ENCODE results near the gene HOMER3.
"Not testable (repeated sequence)": the region's sequence is repeated elsewhere in the genome, so short reads cannot be mapped to it uniquely, and the experiment has no call there.

HOMER3 gene

GRCh38 chr19:18905513-18906236, 35.3 kb downstream of the HOMER3 start:
- TF ChIP-seq ZNF274 (IDR thresholded peaks at IDR 0.05; ENCODE audit: low read depth, low read length): no peak
- no peak overlapping the region for H3K4me3 ChIP-seq (ENCODE audit: low read length)

- no peak for TF ChIP-seq ZNF274 (IDR thresholded peaks at IDR 0.05; ENCODE audit: low read depth, low read length)
- H3K4me3 ChIP-seq (ENCODE audit: low read length): no peak overlapping the region
Measured at GRCh38 chr19:18905058-18905456, 36.0 kb downstream of the HOMER3 start.

DNA sequence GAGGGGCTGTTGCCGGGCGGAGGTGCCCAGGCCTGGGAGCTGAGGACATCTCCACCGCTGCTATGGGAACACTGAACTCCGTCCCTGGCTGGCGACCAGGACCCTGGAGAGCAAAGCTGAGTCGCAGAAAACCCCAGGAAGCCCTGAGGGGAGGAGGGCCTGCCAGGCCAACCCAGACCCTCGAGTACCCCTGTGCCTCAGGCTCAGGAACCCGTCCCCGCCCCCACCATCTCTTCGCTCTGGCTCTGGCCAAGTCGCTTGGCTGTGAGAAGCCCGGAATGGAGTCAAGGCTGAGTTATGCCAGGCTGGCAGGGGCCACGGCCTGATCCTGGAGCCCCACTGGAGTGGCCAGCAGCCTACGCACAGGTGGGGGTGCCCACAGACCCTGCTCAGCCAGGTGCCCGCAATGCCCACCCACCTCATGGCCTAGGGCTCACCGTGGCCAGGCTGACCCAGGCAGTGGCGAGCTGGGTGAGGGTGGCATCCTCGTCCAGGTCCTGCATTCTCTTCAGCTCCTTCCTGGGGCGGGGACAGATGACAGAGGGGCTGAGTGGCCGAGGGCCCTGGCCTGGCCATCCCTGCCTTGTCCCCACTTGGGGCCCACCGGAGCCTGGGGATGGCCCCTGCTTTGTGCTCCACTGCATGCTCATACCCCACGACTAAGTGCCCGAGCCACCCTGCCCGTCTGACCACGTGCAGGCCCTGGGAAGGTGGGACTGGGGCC, 36.5 kb downstream of the HOMER3 start:
- H3K4me3 ChIP-seq (ENCODE audit: low read length): no peak overlapping the region
- TF ChIP-seq ZNF274 (IDR thresholded peaks at IDR 0.05; ENCODE audit: low read depth, low read length): no peak

GRCh38 chr19:18903156-18904037, 37.6 kb downstream of the HOMER3 start:
- no peak overlapping the region for H3K4me3 ChIP-seq (ENCODE audit: low read length)
- no peak for TF ChIP-seq ZNF274 (IDR thresholded peaks at IDR 0.05; ENCODE audit: low read depth, low read length)

DNA sequence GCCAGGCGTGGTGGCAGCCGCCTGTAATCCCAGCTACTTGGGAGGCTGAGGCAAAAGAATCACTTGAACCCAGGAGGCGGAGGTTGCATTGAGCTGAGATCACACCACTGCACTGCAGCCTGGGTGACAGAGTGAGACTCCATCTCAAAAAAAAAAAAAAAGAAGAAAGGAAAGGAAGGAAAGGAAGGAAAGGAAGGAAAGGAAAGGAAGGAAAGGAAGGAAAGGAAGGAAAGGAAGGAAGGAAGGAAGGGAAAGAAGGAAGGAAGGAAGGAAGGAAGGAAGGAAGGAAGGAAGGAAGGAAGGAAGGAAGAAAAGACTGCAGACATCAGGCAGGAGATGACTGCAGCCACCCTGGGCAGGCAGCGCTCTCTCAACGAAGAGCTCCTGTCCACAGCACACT, 38.5 kb downstream of the HOMER3 start:
- not testable (repeated sequence) for H3K4me3 ChIP-seq (ENCODE audit: low read length)

GRCh38 chr19:18901491-18901890, 39.5 kb downstream of the HOMER3 start:
- no peak for TF ChIP-seq ZNF274 (IDR thresholded peaks at IDR 0.05; ENCODE audit: low read depth, low read length)
- no peak overlapping the region for H3K4me3 ChIP-seq (ENCODE audit: low read length)

GRCh38 chr19:18900700-18901481, 40.1 kb downstream of the HOMER3 start:
- no peak for TF ChIP-seq ZNF274 (IDR thresholded peaks at IDR 0.05; ENCODE audit: low read depth, low read length)
- no peak overlapping the region for H3K4me3 ChIP-seq (ENCODE audit: low read length)

GRCh38 chr19:18899624-18900560, 41.1 kb downstream of the HOMER3 start:
- no peak overlapping the region for H3K4me3 ChIP-seq (ENCODE audit: low read length)
- TF ChIP-seq ZNF274 (IDR thresholded peaks at IDR 0.05; ENCODE audit: low read depth, low read length): no peak

GRCh38 chr19:18898607-18899408, 42.2 kb downstream of the HOMER3 start:
- TF ChIP-seq ZNF274 (IDR thresholded peaks at IDR 0.05; ENCODE audit: low read depth, low read length): no peak
- H3K4me3 ChIP-seq (ENCODE audit: low read length): no peak overlapping the region

DNA sequence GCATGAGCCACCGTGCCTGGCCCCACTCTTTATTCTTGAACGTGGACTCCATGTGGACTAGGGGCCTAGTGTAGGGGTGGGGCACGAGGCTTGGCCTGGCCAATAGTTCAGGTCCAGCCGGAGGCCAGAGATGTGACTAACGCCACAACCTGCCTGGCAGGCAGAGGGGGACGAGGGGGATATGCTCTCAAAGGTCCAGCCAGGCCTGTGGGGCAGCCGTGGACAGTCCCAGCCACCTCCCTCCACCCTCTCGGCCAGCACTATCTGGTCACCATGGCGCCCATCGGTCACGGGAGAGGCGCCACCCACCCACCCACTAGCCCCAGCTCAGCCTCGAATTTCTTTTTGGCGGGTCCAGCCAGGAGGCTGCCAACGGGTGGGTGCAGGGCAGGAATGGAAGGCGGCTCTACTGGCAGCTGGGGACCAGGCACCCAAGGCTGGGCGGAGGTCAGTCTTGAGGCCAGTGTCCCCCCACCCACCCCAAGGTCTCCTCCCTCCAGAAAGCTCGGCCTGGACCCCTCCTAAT, 42.9 kb downstream of the HOMER3 start:
- H3K4me3 ChIP-seq (ENCODE audit: low read length): no peak overlapping the region
- no peak for TF ChIP-seq ZNF274 (IDR thresholded peaks at IDR 0.05; ENCODE audit: low read depth, low read length)

- TF ChIP-seq ZNF274 (IDR thresholded peaks at IDR 0.05; ENCODE audit: low read depth, low read length): no peak
- no peak overlapping the region for H3K4me3 ChIP-seq (ENCODE audit: low read length)
Measured at GRCh38 chr19:18897094-18898029, 43.7 kb downstream of the HOMER3 start.
